Loucy (cell line): ENCODE measurements around the gene PRDM5.

Source experiments
- H2AFZ ChIP-seq: fragments of 200-600 bp; sonication (generic); 2 replicates; pipeline ENCODE4 v1.6.0; 2016; ENCODE audit warnings: antibody characterized with exemption, mild to moderate bottlenecking, low read length, moderate library complexity
- H3F3A ChIP-seq: fragments of 200-600 bp; 2 replicates; pipeline ENCODE4 v1.6.0; 2016; ENCODE audit warnings: antibody characterized with exemption, low read depth, mild to moderate bottlenecking
- H3K27me3 ChIP-seq: fragments of 200-600 bp; sonication (generic); 2 replicates; pipeline ENCODE4 v1.6.1; 2014; ENCODE audit warnings: low read length, mild to moderate bottlenecking; ENCODE audit not compliant: insufficient read depth, poor library complexity, severe bottlenecking
- H3K36me3 ChIP-seq: fragments of 200-600 bp; sonication (generic); 2 replicates; pipeline ENCODE4 v1.6.1; 2016; ENCODE audit warnings: low read length; ENCODE audit not compliant: insufficient read depth
- H3K4me1 ChIP-seq: fragments of 200-600 bp; sonication (generic); 2 replicates; pipeline ENCODE4 v1.5.1; 2014; ENCODE audit warnings: low read length, mild to moderate bottlenecking; ENCODE audit not compliant: insufficient read depth, poor library complexity, severe bottlenecking
- H3K4me2 ChIP-seq: fragments of 200-600 bp; sonication (generic); 2 replicates; pipeline ENCODE4 v1.6.0; 2014; ENCODE audit warnings: antibody characterized with exemption, low read length, low read depth, mild to moderate bottlenecking; ENCODE audit not compliant: poor library complexity, severe bottlenecking
- H3K4me3 ChIP-seq: fragments of 200-600 bp; sonication (generic); 2 replicates; pipeline ENCODE4 v1.5.1; 2014; ENCODE audit warnings: low read length, mild to moderate bottlenecking, mixed read lengths; ENCODE audit not compliant: poor library complexity, severe bottlenecking
- H3K79me2 ChIP-seq: fragments of 200-600 bp; sonication (generic); 2 replicates; pipeline ENCODE4 v1.6.1; 2014; ENCODE audit warnings: low read length; ENCODE audit not compliant: insufficient read depth
- H3K9ac ChIP-seq: fragments of 200-600 bp; sonication (generic); 2 replicates; pipeline ENCODE4 v1.6.0; 2014; ENCODE audit warnings: mild to moderate bottlenecking, low read depth, low read length, moderate library complexity; ENCODE audit not compliant: poor library complexity, severe bottlenecking
- H3K9me2 ChIP-seq: fragments of 200-600 bp; sonication (generic); replicated peaks from 2 replicates; pipeline ENCODE4 v1.6.1; 2016; ENCODE audit warnings: low read depth, low read length, mixed read lengths
- H3K9me3 ChIP-seq: fragments of 200-600 bp; sonication (generic); 2 replicates; pipeline ENCODE4 v1.6.1; 2014; ENCODE audit warnings: mild to moderate bottlenecking, antibody characterized with exemption, low read length, low read depth; ENCODE audit not compliant: insufficient read depth
- H4K20me1 ChIP-seq: fragments of 200-600 bp; sonication (generic); 2 replicates; pipeline ENCODE4 v1.6.0; 2014; ENCODE audit warnings: antibody characterized with exemption, low read length, mild to moderate bottlenecking; ENCODE audit not compliant: insufficient read depth, poor library complexity, severe bottlenecking
- EZH2phosphoT487 ChIP-seq: fragments of 200-600 bp; IDR thresholded peaks from 2 replicates; pipeline ENCODE4 v1.6.1; 2018; ENCODE audit warnings: antibody characterized with exemption, mild to moderate bottlenecking, moderate library complexity, borderline replicate concordance
- TF ChIP-seq, protein P1 (sequence below): fragments of 200-600 bp; sonication (generic); conservative IDR thresholded peaks from 2 replicates; pipeline ENCODE4 v1.5.1; 2014; ENCODE audit warnings: mild to moderate bottlenecking, antibody characterized with exemption, low read length

PRDM5 gene

DNA sequence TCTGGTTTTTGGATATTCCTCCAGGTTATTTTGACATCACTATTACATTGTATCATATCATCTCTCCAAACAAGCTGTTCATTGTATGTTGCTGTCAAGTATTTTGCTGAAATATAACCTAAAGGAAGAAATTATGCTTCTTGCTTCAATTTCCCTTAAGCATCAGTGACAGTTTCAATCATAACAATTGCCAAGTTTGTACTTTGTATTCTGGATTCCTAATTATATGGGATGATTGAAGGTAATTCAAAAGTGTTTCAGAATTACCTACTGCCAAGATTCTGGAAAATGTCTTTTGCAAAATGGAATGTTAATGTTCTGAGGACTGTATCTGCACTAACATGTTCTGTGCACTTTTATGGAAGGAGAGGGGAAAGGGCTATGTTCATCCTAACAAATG lies 228.7 kb downstream of the PRDM5 start:
- H3F3A ChIP-seq = no peaks in the 10 kb centered on the region
- no peak overlapping the region for H3K9ac ChIP-seq
- H3K4me2 ChIP-seq = no peak overlapping the region
- H4K20me1 ChIP-seq = no peaks in the 10 kb centered on the region
- no peaks in the 10 kb centered on the region for H3K4me1 ChIP-seq
- no peaks in the 10 kb centered on the region for H3K27me3 ChIP-seq
- H3K9me2 ChIP-seq = no peaks in the 10 kb centered on the region
- TF ChIP-seq EZH2phosphoT487 = no peak
- TF ChIP-seq, protein P1, sequence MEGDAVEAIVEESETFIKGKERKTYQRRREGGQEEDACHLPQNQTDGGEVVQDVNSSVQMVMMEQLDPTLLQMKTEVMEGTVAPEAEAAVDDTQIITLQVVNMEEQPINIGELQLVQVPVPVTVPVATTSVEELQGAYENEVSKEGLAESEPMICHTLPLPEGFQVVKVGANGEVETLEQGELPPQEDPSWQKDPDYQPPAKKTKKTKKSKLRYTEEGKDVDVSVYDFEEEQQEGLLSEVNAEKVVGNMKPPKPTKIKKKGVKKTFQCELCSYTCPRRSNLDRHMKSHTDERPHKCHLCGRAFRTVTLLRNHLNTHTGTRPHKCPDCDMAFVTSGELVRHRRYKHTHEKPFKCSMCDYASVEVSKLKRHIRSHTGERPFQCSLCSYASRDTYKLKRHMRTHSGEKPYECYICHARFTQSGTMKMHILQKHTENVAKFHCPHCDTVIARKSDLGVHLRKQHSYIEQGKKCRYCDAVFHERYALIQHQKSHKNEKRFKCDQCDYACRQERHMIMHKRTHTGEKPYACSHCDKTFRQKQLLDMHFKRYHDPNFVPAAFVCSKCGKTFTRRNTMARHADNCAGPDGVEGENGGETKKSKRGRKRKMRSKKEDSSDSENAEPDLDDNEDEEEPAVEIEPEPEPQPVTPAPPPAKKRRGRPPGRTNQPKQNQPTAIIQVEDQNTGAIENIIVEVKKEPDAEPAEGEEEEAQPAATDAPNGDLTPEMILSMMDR = no peak
- H2AFZ ChIP-seq = no peak overlapping the region
- no peak overlapping the region for H3K4me3 ChIP-seq
- no peaks in the 10 kb centered on the region; the same call in 1 of the 2 replicates for H3K9me3 ChIP-seq
- H3K36me3 ChIP-seq = no peaks in the 10 kb centered on the region
- no peaks in the 10 kb centered on the region for H3K79me2 ChIP-seq

- TF ChIP-seq EZH2phosphoT487 = no peak
- TF ChIP-seq, protein P1 = no peak
- Histone ChIP-seq H3K27me3 (no peaks in the 10 kb centered on the region), H3K79me2 (no peaks in the 10 kb centered on the region), H3K9me3 (no peaks in the 10 kb centered on the region; the same call in 1 of the 2 replicates), H3K4me3 (no peak overlapping the region), H3K9ac (no peak overlapping the region), H3K4me1 (no peaks in the 10 kb centered on the region), H2AFZ (no peak overlapping the region), H3K9me2 (no peaks in the 10 kb centered on the region), H3K4me2 (no peak overlapping the region), H3K36me3 (no peaks in the 10 kb centered on the region), H4K20me1 (no peaks in the 10 kb centered on the region), H3F3A (no peaks in the 10 kb centered on the region)
Observed at GRCh38 chr4:120692964-120693363, 229.6 kb downstream of the PRDM5 start.

DNA sequence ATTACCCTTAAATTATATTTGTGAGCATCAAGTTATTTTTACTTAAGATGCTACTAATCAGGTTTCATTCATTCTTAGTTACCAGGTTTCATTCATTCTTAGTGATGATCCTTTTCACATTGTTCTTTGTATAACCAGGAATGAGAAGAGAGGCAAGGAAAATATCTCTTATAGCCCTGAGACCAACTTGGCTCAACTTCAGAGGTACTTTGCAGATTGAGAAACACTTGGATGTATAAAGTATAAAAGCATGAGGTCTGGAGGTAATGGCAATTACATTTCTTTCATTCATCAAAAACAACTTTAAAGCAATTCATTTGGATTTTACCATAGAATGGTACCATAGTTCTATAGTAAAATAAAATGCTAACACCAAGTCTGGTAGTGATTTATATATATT lies 231.0 kb downstream of the PRDM5 start:
- TF ChIP-seq, protein P1 = no peak
- no peak for TF ChIP-seq EZH2phosphoT487
- no peak overlapping the region for H3K9ac ChIP-seq
- no peaks in the 10 kb centered on the region for H3F3A ChIP-seq
- no peaks in the 10 kb centered on the region for H3K27me3 ChIP-seq
- no peak overlapping the region for H2AFZ ChIP-seq
- no peaks in the 10 kb centered on the region for H3K9me2 ChIP-seq
- no peaks in the 10 kb centered on the region for H3K36me3 ChIP-seq
- no peaks in the 10 kb centered on the region for H4K20me1 ChIP-seq
- H3K79me2 ChIP-seq = no peaks in the 10 kb centered on the region
- H3K9me3 ChIP-seq = no peaks in the 10 kb centered on the region; the same call in 1 of the 2 replicates
- no peak overlapping the region for H3K4me3 ChIP-seq
- no peak overlapping the region for H3K4me2 ChIP-seq
- H3K4me1 ChIP-seq = no peaks in the 10 kb centered on the region
